Measurements from ENCODE around the gene ARHGAP21.

Gene ARHGAP21

DNA sequence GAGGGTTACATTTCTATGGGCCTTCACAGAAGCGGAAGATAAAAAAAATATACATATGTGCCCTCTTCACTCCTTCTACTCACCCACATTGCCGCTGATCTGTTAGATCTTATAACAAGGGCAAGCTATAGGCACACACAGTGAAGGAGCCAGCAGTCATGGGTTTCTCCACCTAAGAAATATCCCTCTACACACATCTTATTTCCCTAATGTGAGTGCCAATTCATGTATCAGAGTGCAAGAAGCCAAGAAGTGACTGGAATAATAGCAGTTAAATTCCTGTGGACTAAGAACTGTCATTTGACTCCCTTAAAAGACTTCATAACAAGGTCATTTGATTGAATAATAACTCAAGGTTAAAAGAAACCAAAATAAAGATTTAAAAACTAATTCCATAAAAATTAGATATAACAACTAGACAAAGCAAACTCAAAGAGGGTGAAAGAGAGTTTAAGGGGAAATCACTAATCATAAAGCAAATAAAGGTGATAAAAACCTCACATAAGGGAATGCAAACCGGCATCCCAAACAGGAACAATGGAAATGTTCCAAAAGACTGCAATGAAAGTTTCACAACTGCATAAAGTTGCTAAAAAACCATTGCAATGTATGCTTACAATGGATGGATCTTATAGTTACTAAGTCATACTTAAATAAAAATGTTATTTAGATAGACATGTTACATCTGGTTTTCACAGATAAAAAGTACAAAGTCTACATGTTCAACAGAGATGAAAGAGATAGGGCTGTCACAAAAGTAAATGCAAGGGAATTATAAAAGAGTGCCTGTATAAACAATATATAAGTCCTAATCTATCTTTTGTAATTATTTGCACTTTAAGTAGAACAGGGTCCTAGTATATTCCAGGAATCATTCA, 42.8 kb downstream of the ARHGAP21 start:
- H3F3A ChIP-seq (ENCODE audit: low read depth) = no peaks in the 10 kb centered on the region
- no peaks in the 10 kb centered on the region for H3K9me2 ChIP-seq (replicated peaks; ENCODE audit: low read depth, low read length)
- no peak overlapping the region for H2AFZ ChIP-seq (ENCODE audit: low read length)
- H3K9ac ChIP-seq (ENCODE audit: low read depth, low read length, poor library complexity, severe bottlenecking) = no peak overlapping the region
- no peak overlapping the region for H3K4me2 ChIP-seq (ENCODE audit: low read depth, low read length, poor library complexity, severe bottlenecking)
- H3K27me3 ChIP-seq (ENCODE audit: insufficient read depth, low read length, poor library complexity, severe bottlenecking) = no peaks in the 10 kb centered on the region
- no peak overlapping the region for H3K4me3 ChIP-seq (ENCODE audit: low read length, poor library complexity, severe bottlenecking)
- TF ChIP-seq EZH2phosphoT487 (IDR thresholded peaks at IDR 0.05; ENCODE audit: borderline replicate concordance) = no peak
- TF ChIP-seq, protein P1, sequence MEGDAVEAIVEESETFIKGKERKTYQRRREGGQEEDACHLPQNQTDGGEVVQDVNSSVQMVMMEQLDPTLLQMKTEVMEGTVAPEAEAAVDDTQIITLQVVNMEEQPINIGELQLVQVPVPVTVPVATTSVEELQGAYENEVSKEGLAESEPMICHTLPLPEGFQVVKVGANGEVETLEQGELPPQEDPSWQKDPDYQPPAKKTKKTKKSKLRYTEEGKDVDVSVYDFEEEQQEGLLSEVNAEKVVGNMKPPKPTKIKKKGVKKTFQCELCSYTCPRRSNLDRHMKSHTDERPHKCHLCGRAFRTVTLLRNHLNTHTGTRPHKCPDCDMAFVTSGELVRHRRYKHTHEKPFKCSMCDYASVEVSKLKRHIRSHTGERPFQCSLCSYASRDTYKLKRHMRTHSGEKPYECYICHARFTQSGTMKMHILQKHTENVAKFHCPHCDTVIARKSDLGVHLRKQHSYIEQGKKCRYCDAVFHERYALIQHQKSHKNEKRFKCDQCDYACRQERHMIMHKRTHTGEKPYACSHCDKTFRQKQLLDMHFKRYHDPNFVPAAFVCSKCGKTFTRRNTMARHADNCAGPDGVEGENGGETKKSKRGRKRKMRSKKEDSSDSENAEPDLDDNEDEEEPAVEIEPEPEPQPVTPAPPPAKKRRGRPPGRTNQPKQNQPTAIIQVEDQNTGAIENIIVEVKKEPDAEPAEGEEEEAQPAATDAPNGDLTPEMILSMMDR (conservative IDR thresholded peaks at IDR 0.05; ENCODE audit: low read length) = no peak
- H3K4me1 ChIP-seq (ENCODE audit: insufficient read depth, low read length, poor library complexity, severe bottlenecking) = peaks cover 18% of the 10 kb centered on the region
- peaks cover 19% of the 10 kb centered on the region for H3K79me2 ChIP-seq (ENCODE audit: insufficient read depth, low read length)
- H4K20me1 ChIP-seq (ENCODE audit: insufficient read depth, low read length, poor library complexity, severe bottlenecking) = no peaks in the 10 kb centered on the region
- no peaks in the 10 kb centered on the region for H3K9me3 ChIP-seq (ENCODE audit: insufficient read depth, low read depth, low read length)
- H3K36me3 ChIP-seq (ENCODE audit: insufficient read depth, low read length) = no peaks in the 10 kb centered on the region

GRCh38 chr10:24678757-24679156, 44.9 kb downstream of the ARHGAP21 start:
- no peaks in the 10 kb centered on the region for H3K9me3 ChIP-seq (ENCODE audit: insufficient read depth, low read depth, low read length)
- H3K79me2 ChIP-seq (ENCODE audit: insufficient read depth, low read length) = peaks cover 8% of the 10 kb centered on the region; the same call in 1 of the 2 replicates
- no peak overlapping the region for H3K4me3 ChIP-seq (ENCODE audit: low read length, poor library complexity, severe bottlenecking)
- no peaks in the 10 kb centered on the region for H3F3A ChIP-seq (ENCODE audit: low read depth)
- no peak overlapping the region for H3K4me2 ChIP-seq (ENCODE audit: low read depth, low read length, poor library complexity, severe bottlenecking)
- H3K36me3 ChIP-seq (ENCODE audit: insufficient read depth, low read length) = no peaks in the 10 kb centered on the region
- peaks cover 18% of the 10 kb centered on the region for H3K4me1 ChIP-seq (ENCODE audit: insufficient read depth, low read length, poor library complexity, severe bottlenecking)
- H3K9me2 ChIP-seq (replicated peaks; ENCODE audit: low read depth, low read length) = no peaks in the 10 kb centered on the region
- no peaks in the 10 kb centered on the region for H4K20me1 ChIP-seq (ENCODE audit: insufficient read depth, low read length, poor library complexity, severe bottlenecking)
- no peak overlapping the region for H3K9ac ChIP-seq (ENCODE audit: low read depth, low read length, poor library complexity, severe bottlenecking)
- H2AFZ ChIP-seq (ENCODE audit: low read length) = no peak overlapping the region
- no peak for TF ChIP-seq EZH2phosphoT487 (IDR thresholded peaks at IDR 0.05; ENCODE audit: borderline replicate concordance)
- TF ChIP-seq, protein P1 (conservative IDR thresholded peaks at IDR 0.05; ENCODE audit: low read length) = no peak
- no peaks in the 10 kb centered on the region for H3K27me3 ChIP-seq (ENCODE audit: insufficient read depth, low read length, poor library complexity, severe bottlenecking)

DNA sequence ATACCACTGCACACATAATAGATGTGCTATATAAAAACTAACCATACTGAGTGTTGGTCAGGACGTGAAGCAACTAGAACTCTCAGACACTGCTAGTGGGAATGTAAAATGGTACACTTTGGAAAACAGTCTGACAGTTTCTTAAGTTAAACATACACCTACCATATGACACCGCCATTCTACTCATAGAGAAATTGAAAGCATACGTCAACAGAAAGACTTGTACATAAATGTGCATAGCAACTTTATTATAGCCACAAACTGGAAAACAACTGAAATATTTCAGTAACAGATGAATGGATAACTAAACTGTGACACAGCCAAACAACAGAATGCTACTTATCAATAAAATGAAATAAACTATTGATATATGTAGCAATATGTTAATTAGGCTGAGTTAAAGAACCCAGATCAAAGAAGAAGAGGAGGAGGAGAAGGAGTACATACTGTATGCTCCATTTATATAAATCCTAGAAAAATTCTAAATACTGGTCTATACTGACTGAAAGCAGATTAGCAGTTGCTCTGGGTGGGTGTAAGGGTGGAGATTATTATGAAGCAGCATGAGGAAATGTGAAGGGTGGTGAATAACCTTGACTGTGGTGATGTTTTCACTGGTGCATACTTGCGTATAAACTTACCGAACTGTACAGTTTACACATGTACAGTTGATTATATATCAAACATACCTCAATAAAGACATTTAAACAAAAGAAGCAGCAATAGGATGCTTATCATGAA, 48.6 kb downstream of the ARHGAP21 start:
- Histone ChIP-seq H3K4me2 (ENCODE audit: low read depth, low read length, poor library complexity, severe bottlenecking) (no peak overlapping the region), H3K36me3 (ENCODE audit: insufficient read depth, low read length) (no peaks in the 10 kb centered on the region), H3K4me3 (ENCODE audit: low read length, poor library complexity, severe bottlenecking) (no peak overlapping the region), H3K27me3 (ENCODE audit: insufficient read depth, low read length, poor library complexity, severe bottlenecking) (no peaks in the 10 kb centered on the region), H3K79me2 (ENCODE audit: insufficient read depth, low read length) (peaks cover 26% of the 10 kb centered on the region), H3K9ac (ENCODE audit: low read depth, low read length, poor library complexity, severe bottlenecking) (no peak overlapping the region), H4K20me1 (ENCODE audit: insufficient read depth, low read length, poor library complexity, severe bottlenecking) (no peaks in the 10 kb centered on the region), H3K4me1 (ENCODE audit: insufficient read depth, low read length, poor library complexity, severe bottlenecking) (no peaks in the 10 kb centered on the region), H3F3A (ENCODE audit: low read depth) (no peaks in the 10 kb centered on the region), H3K9me2 (replicated peaks; ENCODE audit: low read depth, low read length) (no peaks in the 10 kb centered on the region), H3K9me3 (ENCODE audit: insufficient read depth, low read depth, low read length) (no peaks in the 10 kb centered on the region), H2AFZ (ENCODE audit: low read length) (no peak overlapping the region)
- no peak for TF ChIP-seq EZH2phosphoT487 (IDR thresholded peaks at IDR 0.05; ENCODE audit: borderline replicate concordance)
- TF ChIP-seq, protein P1 (conservative IDR thresholded peaks at IDR 0.05; ENCODE audit: low read length) = no peak

All from Loucy (cell line).